ENCODE measurements around the gene CREM. TPM values are rescaled to one million over a fixed set of nuclear protein-coding genes. Genes with fewer than 3 reads are reported as not detected.
A peak's percentile ranks its signal among the peaks of the same experiment; 100 is the strongest.

The CREM gene
- total and polyA plus RNA-seq, 5 experiments from 2014 or later: 16.4 to 29.6 (median 20.4) TPM

GRCh38 chr10:35228058-35228457 lies 101.4 kb downstream of the CREM start:
- H3K36me3 Mint-ChIP-seq: no peaks in the 10 kb centered on the region
- POLR2A ChIA-PET: no interaction called here
- H3K27me3 Mint-ChIP-seq: peaks cover 0 to under 1% (median 0%) of the 10 kb centered on the region in 5 donors
- H3K4me1 Mint-ChIP-seq: peaks cover 0 to 2% (median under 1%) of the 10 kb centered on the region in 4 donors
- DNase-seq: no peak
- no peak for ATAC-seq
- peaks cover 0 to 4% (median 0%) of the 10 kb centered on the region in 9 donors for H3K9me3 Mint-ChIP-seq
- H3K27ac Mint-ChIP-seq: no peak overlapping the region
- no peak overlapping the region for H3K4me3 Mint-ChIP-seq

- POLR2A ChIA-PET: no interaction called here
- Mint-ChIP-seq H3K9me3 (no peaks in the 10 kb centered on the region), H3K4me1 (no peaks in the 10 kb centered on the region), H3K36me3 (no peaks in the 10 kb centered on the region), H3K4me3 (no peak overlapping the region), H3K27me3 (no peaks in the 10 kb centered on the region), H3K27ac (no peak overlapping the region)
- ATAC-seq (no peak), DNase-seq (no peak)
These were observed 105.0 kb downstream of the CREM start for GRCh38 chr10:35231646-35232045.

GRCh38 chr10:35232527-35232926 lies 105.9 kb downstream of the CREM start:
- Mint-ChIP-seq H3K27me3 (no peaks in the 10 kb centered on the region), H3K36me3 (no peaks in the 10 kb centered on the region)
- POLR2A ChIA-PET: no interaction called here

GRCh38 chr10:35234073-35234472 lies 107.4 kb downstream of the CREM start:
- ATAC-seq: no peak
- DNase-seq: no peak
- Mint-ChIP-seq H3K27ac (no peak overlapping the region), H3K36me3 (no peaks in the 10 kb centered on the region), H3K27me3 (no peaks in the 10 kb centered on the region), H3K9me3 (no peaks in the 10 kb centered on the region), H3K4me3 (no peak overlapping the region), H3K4me1 (no peaks in the 10 kb centered on the region)
- POLR2A ChIA-PET: no interaction called here

More at GRCh38 chr10:35232527-35232926, 105.9 kb downstream of the CREM start:
- DNase-seq (no peak), ATAC-seq (no peak)
- Mint-ChIP-seq H3K27ac (no peak overlapping the region), H3K9me3 (no peaks in the 10 kb centered on the region), H3K4me1 (no peaks in the 10 kb centered on the region), H3K4me3 (no peak overlapping the region)

GRCh38 chr10:35236739-35237138 lies 110.1 kb downstream of the CREM start:
- Mint-ChIP-seq H3K27me3 (peaks cover 0 to 3% (median 0%) of the 10 kb centered on the region in 5 donors), H3K4me1 (no peaks in the 10 kb centered on the region), H3K9me3 (no peaks in the 10 kb centered on the region), H3K4me3 (no peak overlapping the region), H3K36me3 (no peaks in the 10 kb centered on the region), H3K27ac (no peak overlapping the region)
- ATAC-seq (no peak), DNase-seq (no peak)
- POLR2A ChIA-PET: no interaction called here

GRCh38 chr10:35237766-35238512 lies 111.3 kb downstream of the CREM start:
- Mint-ChIP-seq H3K4me3 (no peak overlapping the region), H3K4me1 (no peaks in the 10 kb centered on the region), H3K9me3 (no peaks in the 10 kb centered on the region), H3K27ac (peak overlapping the region in 1 of 10 donors; percentile 53), H3K36me3 (no peaks in the 10 kb centered on the region), H3K27me3 (peaks cover 0 to 3% (median 0%) of the 10 kb centered on the region in 5 donors)
- ATAC-seq (no peak), DNase-seq (no peak)
- POLR2A ChIA-PET: no interaction called here

- no peak overlapping the region for H3K27ac Mint-ChIP-seq
- H3K9me3 Mint-ChIP-seq: no peaks in the 10 kb centered on the region
- POLR2A ChIA-PET: no interaction called here
- peaks cover 0 to 8% (median 4%) of the 10 kb centered on the region in 5 donors for H3K27me3 Mint-ChIP-seq
- no peak for ATAC-seq
- H3K4me3 Mint-ChIP-seq: no peak overlapping the region
- H3K36me3 Mint-ChIP-seq: no peaks in the 10 kb centered on the region
- DNase-seq: no peak
- H3K4me1 Mint-ChIP-seq: no peaks in the 10 kb centered on the region
These were observed 117.9 kb downstream of the CREM start for GRCh38 chr10:35244549-35244948.

GRCh38 chr10:35246770-35247343 lies 120.2 kb downstream of the CREM start:
- no peaks in the 10 kb centered on the region for H3K36me3 Mint-ChIP-seq
- POLR2A ChIA-PET: no interaction called here
- ATAC-seq: no peak

GRCh38 chr10:35251373-35252100 lies 124.9 kb downstream of the CREM start:
- Mint-ChIP-seq H3K27ac (no peak overlapping the region), H3K9me3 (peaks cover 0 to 7% (median 3%) of the 10 kb centered on the region in 9 donors), H3K4me1 (no peaks in the 10 kb centered on the region), H3K4me3 (no peak overlapping the region), H3K36me3 (peaks cover 0 to 5% (median 0%) of the 10 kb centered on the region in 3 donors), H3K27me3 (peaks cover 0 to 5% (median 2%) of the 10 kb centered on the region in 5 donors)
- POLR2A ChIA-PET: no interaction called here
- DNase-seq: no peak
- ATAC-seq: no peak

More at GRCh38 chr10:35246770-35247343, 120.2 kb downstream of the CREM start:
- Mint-ChIP-seq H3K4me3 (no peak overlapping the region), H3K4me1 (no peaks in the 10 kb centered on the region), H3K27me3 (peaks cover 0 to 8% (median 2%) of the 10 kb centered on the region in 5 donors), H3K27ac (no peak overlapping the region), H3K9me3 (no peaks in the 10 kb centered on the region)
- DNase-seq: no peak

- POLR2A ChIA-PET: no interaction called here
These were observed 130.7 kb downstream of the CREM start for GRCh38 chr10:35257057-35257983.

GRCh38 chr10:35259769-35260397 lies 133.2 kb downstream of the CREM start:
- no peak for DNase-seq
- no peak overlapping the region for H3K4me3 Mint-ChIP-seq
- no peaks in the 10 kb centered on the region for H3K4me1 Mint-ChIP-seq
- no peak overlapping the region for H3K27ac Mint-ChIP-seq
- H3K27me3 Mint-ChIP-seq: peaks cover 0 to 5% (median 3%) of the 10 kb centered on the region in 5 donors
- peaks cover 0 to 24% (median 3%) of the 10 kb centered on the region in 3 donors for H3K36me3 Mint-ChIP-seq
- H3K9me3 Mint-ChIP-seq: peaks cover 8 to 30% (median 20%) of the 10 kb centered on the region in 9 donors
- ATAC-seq: no peak
- POLR2A ChIA-PET: no interaction called here

More at GRCh38 chr10:35257057-35257983, 130.7 kb downstream of the CREM start:
- peak overlapping the region in 1 of 10 donors; percentile 44 for H3K27ac Mint-ChIP-seq
- ATAC-seq (no peak), DNase-seq (no peak)
- peaks cover 0 to 5% (median 3%) of the 10 kb centered on the region in 5 donors for H3K27me3 Mint-ChIP-seq
- H3K36me3 Mint-ChIP-seq: peaks cover 0 to 24% (median 3%) of the 10 kb centered on the region in 3 donors
- no peak overlapping the region for H3K4me3 Mint-ChIP-seq
- no peaks in the 10 kb centered on the region for H3K4me1 Mint-ChIP-seq
- peaks cover 8 to 30% (median 20%) of the 10 kb centered on the region in 9 donors for H3K9me3 Mint-ChIP-seq

GRCh38 chr10:35262436-35262835 lies 135.8 kb downstream of the CREM start:
- Mint-ChIP-seq H3K9me3 (peaks cover 3 to 22% (median 9%) of the 10 kb centered on the region in 9 donors), H3K4me3 (no peak overlapping the region), H3K27me3 (peaks cover 0 to 3% (median 2%) of the 10 kb centered on the region in 5 donors), H3K4me1 (peaks cover 0 to 1% (median 0%) of the 10 kb centered on the region in 4 donors), H3K27ac (no peak overlapping the region), H3K36me3 (peaks cover 0 to 11% (median 3%) of the 10 kb centered on the region in 3 donors)
- ATAC-seq (no peak), DNase-seq (no peak)
- POLR2A ChIA-PET: no interaction called here

Data from naive thymus-derived CD8-positive, alpha-beta T cell (primary cell).